ENCODE data around the gene IKZF2.

- TF ChIP-seq CTCF (conservative IDR thresholded peaks at IDR 0.05; ENCODE audit: low read depth in 2 of 2), result no peak
- TF ChIP-seq EZH2 (IDR thresholded peaks at IDR 0.05; ENCODE audit: low read depth, unreplicated experiment), result no peak
- no peak for TF ChIP-seq JUNB (IDR thresholded peaks at IDR 0.05; ENCODE audit: unreplicated experiment)
- TF ChIP-seq REST (IDR thresholded peaks at IDR 0.05; ENCODE audit: unreplicated experiment), result no peak
- TF ChIP-seq POLR2AphosphoS5 (IDR thresholded peaks at IDR 0.05; ENCODE audit: low read depth), result no peak
- TF ChIP-seq EZH2phosphoT487 (IDR thresholded peaks at IDR 0.05; ENCODE audit: unreplicated experiment), result no peak
- TF ChIP-seq CREB1 (CRISPR knock-in tag; IDR thresholded peaks at IDR 0.05; ENCODE audit: low read depth), result no peak
Observed at GRCh38 chr2:212977152-212977551, 174.3 kb downstream of the IKZF2 start.
